Right atrium auricular region (tissue), 2 donors: ENCODE measurements around the gene DPYD. TPM values are rescaled to one million over a fixed set of nuclear protein-coding genes. Genes with fewer than 3 reads are reported as not detected.

Experiments used
- DNase-seq: peaks from one replicate; pipeline ENCODE4 v3.0.0-alpha.2; 2019; ENCODE audit warnings: low spot score
- H3K27ac ChIP-seq, 2 donors: fragments of 200-600 bp; sonication (generic); 1 replicate in 1 of 2; 2 replicates in 1 of 2; pipeline ENCODE4 v1.5.1; 2016 to 2019
- H3K27me3 ChIP-seq, 2 donors: fragments of 200-600 bp; sonication (generic); one replicate each; pipeline versions ENCODE4 v1.5.1 to v1.6.0; 2017 to 2019
- H3K36me3 ChIP-seq: fragments of 200-600 bp; sonication (generic); one replicate; pipeline ENCODE4 v1.5.1; 2016
- H3K4me1 ChIP-seq, 2 donors: fragments of 200-600 bp; sonication (generic); one replicate each; pipeline versions ENCODE4 v1.5.1 to v1.6.0; 2017 to 2019
- H3K4me3 ChIP-seq, 2 donors: fragments of 200-600 bp; sonication (generic); 1 replicate in 1 of 2; 2 replicates in 1 of 2; pipeline ENCODE4 v1.5.1; 2017 to 2019; ENCODE audit warnings: mild to moderate bottlenecking in 1 of 2, moderate library complexity in 1 of 2
- H3K9me3 ChIP-seq, 2 donors: fragments of 200-600 bp; sonication (generic); one replicate each; pipeline ENCODE4 v1.5.1; 2019
- total RNA-seq, 2 donors: library from RNA; depleted of rRNA; stranded (reverse); fragments of >200 nt; gene quantifications; one replicate each; pipeline ENCODE4 v1.1.0, GENCODE V29; 2016
- TF ChIP-seq, protein P1 (sequence below), 2 donors: fragments of 200-600 bp; sonication (generic); IDR thresholded peaks; one replicate each; pipeline ENCODE4 v1.5.1; 2019; ENCODE audit warnings: antibody characterized with exemption in 2 of 2

Gene DPYD
- total RNA-seq, 2 donors from 2014 or later, result 11.3 to 14.5 TPM

DNA sequence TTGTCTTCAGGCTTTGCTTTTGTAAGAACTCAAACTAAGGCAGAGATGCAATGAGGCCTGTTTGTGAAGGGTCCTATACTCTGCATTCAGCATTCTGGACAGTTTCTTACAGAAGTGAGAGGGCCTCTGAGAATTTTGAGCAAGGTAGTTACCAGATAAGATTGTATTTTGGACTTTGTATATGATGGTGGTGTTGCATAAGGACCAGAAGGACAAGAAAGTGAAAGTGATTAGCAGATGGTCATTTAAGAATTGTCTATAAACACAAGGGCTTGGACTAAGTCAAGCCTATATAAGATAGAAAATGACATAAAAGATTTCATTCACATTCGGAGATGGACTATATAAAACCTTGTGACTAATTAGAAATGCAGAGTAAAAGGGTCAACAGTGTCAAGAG lies 662.2 kb downstream of the DPYD start:
- H3K27ac ChIP-seq, result no peak overlapping the region
- TF ChIP-seq, protein P1, sequence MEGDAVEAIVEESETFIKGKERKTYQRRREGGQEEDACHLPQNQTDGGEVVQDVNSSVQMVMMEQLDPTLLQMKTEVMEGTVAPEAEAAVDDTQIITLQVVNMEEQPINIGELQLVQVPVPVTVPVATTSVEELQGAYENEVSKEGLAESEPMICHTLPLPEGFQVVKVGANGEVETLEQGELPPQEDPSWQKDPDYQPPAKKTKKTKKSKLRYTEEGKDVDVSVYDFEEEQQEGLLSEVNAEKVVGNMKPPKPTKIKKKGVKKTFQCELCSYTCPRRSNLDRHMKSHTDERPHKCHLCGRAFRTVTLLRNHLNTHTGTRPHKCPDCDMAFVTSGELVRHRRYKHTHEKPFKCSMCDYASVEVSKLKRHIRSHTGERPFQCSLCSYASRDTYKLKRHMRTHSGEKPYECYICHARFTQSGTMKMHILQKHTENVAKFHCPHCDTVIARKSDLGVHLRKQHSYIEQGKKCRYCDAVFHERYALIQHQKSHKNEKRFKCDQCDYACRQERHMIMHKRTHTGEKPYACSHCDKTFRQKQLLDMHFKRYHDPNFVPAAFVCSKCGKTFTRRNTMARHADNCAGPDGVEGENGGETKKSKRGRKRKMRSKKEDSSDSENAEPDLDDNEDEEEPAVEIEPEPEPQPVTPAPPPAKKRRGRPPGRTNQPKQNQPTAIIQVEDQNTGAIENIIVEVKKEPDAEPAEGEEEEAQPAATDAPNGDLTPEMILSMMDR (IDR thresholded peaks at IDR 0.05), result no peak
- no peaks in the 10 kb centered on the region for H3K4me1 ChIP-seq
- H3K4me3 ChIP-seq, result no peak overlapping the region
- H3K36me3 ChIP-seq, result no peaks in the 10 kb centered on the region
- DNase-seq, result no peak
- H3K27me3 ChIP-seq, result no peaks in the 10 kb centered on the region
- no peaks in the 10 kb centered on the region for H3K9me3 ChIP-seq

DNA sequence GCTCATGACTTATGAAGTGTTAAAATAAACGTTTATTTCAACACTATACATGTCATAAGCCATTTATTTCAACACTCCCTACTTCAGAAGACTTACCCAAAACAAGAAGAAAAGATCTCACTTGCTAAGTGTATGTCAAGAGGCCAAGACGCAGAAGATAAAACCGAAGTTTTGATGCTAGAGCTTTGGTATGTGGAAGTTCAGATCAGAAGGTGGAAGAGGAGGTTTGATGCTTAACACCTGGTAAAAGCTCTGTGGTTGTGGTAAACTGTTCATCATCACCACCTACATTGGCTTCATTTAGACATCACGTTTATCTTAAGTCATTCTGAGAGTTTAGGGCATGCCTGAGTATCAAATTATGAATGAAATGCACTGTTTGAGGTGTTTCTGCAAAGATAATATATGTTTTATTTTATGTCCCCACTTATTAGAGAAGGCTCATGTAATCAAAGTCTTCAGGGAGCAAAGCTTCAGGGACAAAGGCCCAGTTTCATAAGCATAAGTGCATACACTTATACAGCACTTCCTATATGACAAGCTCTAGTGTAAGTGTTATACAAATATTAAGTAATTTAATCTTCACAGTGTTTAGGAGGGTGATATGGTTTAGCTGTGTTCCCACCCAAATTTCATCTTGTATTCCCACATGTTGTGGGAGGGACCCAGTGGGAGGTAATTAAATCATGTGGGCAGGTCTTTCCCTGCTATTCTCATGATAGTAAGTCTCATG lies 665.9 kb downstream of the DPYD start:
- TF ChIP-seq, protein P1 (IDR thresholded peaks at IDR 0.05), result no peak
- Histone ChIP-seq H3K9me3 (no peaks in the 10 kb centered on the region), H3K36me3 (no peaks in the 10 kb centered on the region), H3K27ac (no peak overlapping the region), H3K27me3 (no peaks in the 10 kb centered on the region), H3K4me1 (no peaks in the 10 kb centered on the region), H3K4me3 (no peak overlapping the region)
- no peak for DNase-seq

DNA sequence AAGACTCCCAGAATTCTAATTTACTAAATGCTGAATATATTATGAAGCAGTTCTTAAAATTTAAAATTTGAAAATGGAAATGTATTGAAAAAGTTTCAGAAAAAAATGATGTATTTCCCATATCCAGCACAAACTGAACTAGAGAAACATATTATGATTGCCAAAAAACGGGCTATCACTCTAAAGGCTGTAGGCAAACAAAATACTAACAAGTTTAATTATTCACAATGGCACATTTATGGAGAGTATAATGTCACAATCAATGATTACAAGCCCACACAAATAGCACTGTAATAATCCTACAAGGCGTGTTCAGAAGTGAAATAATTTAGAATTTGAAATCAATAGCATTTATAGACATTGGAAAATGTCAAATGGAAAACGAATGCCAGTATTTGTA lies 667.9 kb downstream of the DPYD start:
- Histone ChIP-seq H3K9me3 (no peaks in the 10 kb centered on the region), H3K27ac (no peak overlapping the region), H3K4me3 (no peak overlapping the region), H3K4me1 (no peaks in the 10 kb centered on the region), H3K27me3 (no peaks in the 10 kb centered on the region), H3K36me3 (no peaks in the 10 kb centered on the region)
- no peak for DNase-seq
- TF ChIP-seq, protein P1 (IDR thresholded peaks at IDR 0.05), result no peak

DNA sequence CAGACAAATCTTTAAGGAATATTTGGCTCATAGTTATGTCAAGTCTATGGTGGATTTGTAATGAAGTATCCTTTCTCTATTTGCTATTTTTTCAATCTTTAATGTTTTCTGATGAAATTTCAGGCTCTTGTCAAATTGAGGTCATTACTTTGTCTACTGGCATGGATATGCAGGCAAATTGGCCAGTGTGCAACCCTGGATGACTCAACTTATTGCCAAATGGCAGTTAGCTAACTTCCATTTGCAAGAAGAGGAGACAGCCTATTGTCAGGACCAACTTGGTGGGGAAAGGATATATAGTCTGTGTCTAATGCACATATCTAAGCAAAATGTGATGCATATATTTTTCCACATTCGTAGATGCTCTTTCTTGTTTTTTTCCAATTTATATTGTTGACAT lies 668.8 kb downstream of the DPYD start:
- no peak overlapping the region for H3K4me3 ChIP-seq
- TF ChIP-seq, protein P1 (IDR thresholded peaks at IDR 0.05), result no peak
- no peaks in the 10 kb centered on the region for H3K4me1 ChIP-seq
- H3K9me3 ChIP-seq, result no peaks in the 10 kb centered on the region
- no peaks in the 10 kb centered on the region for H3K27me3 ChIP-seq
- H3K27ac ChIP-seq, result no peak overlapping the region
- H3K36me3 ChIP-seq, result no peaks in the 10 kb centered on the region
- DNase-seq, result peak; percentile 72

DNA sequence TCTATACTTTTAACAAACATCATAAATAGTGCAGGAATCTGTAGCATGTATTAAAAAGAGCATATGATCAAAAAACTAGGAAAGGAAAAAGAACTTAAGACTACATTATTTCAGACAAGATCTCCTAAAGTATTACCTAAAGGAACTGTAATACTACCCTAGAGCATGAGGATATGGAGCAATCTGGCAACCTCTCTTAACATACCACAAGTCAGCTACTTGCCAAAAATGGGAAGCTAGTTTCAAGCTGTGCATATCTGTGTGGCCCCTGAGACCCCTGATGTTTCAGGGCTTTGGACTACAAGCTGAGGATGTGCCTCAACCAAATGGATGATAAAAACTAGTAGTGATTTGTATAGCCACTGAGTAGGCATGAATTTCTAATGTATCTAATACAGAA lies 673.6 kb downstream of the DPYD start:
- no peaks in the 10 kb centered on the region for H3K9me3 ChIP-seq
- no peak overlapping the region for H3K27ac ChIP-seq
- no peaks in the 10 kb centered on the region for H3K27me3 ChIP-seq
- no peaks in the 10 kb centered on the region for H3K36me3 ChIP-seq
- TF ChIP-seq, protein P1 (IDR thresholded peaks at IDR 0.05), result no peak
- peaks cover 0 to 13% of the 10 kb centered on the region in 2 donors for H3K4me1 ChIP-seq
- DNase-seq, result no peak
- H3K4me3 ChIP-seq, result no peak overlapping the region

DNA sequence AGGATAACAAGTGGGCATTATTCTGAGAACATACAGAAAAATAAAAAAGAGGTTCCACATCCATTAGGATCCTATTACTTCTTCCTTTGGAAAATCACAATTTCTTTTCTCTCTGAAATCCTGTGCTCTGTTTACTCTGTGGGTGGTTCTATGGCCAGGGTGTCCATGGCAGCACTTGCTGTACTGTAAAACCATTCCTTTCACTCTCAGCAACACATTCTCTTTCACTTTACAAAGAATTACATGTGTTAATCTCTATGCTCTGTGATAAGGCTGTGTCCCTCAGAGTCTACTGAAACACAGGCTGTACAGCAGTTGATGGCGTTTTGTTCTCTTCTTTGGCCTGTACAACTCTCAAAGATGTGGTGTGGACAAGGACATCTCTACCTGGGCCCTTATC lies 675.2 kb downstream of the DPYD start:
- H3K36me3 ChIP-seq, result no peaks in the 10 kb centered on the region
- no peaks in the 10 kb centered on the region for H3K27me3 ChIP-seq
- H3K4me3 ChIP-seq, result no peak overlapping the region
- H3K4me1 ChIP-seq, result peaks cover 0 to 13% of the 10 kb centered on the region in 2 donors
- no peak for DNase-seq
- peak overlapping the region in 1 of 2 donors; percentile 27 for H3K27ac ChIP-seq
- TF ChIP-seq, protein P1 (IDR thresholded peaks at IDR 0.05), result no peak
- H3K9me3 ChIP-seq, result no peaks in the 10 kb centered on the region
